Stimulated activated naive CD8-positive, alpha-beta T cell treated with anti-CD3 and anti-CD28 coated beads, Interleukin-15, Interleukin-2, amounts not matched to agents 100 U/mL and 50 U/mL, for 24 hours (primary cell): ENCODE measurements around the gene KCP.

Source experiments
- ATAC-seq: fragments of 150-1000 bp; cut with Tn5 transposase; one replicate; pipeline ENCODE4 v1.10.0; 2021
- DNase-seq: peaks from one replicate; pipeline ENCODE4 v3.0.0; 2021

The KCP gene

DNA sequence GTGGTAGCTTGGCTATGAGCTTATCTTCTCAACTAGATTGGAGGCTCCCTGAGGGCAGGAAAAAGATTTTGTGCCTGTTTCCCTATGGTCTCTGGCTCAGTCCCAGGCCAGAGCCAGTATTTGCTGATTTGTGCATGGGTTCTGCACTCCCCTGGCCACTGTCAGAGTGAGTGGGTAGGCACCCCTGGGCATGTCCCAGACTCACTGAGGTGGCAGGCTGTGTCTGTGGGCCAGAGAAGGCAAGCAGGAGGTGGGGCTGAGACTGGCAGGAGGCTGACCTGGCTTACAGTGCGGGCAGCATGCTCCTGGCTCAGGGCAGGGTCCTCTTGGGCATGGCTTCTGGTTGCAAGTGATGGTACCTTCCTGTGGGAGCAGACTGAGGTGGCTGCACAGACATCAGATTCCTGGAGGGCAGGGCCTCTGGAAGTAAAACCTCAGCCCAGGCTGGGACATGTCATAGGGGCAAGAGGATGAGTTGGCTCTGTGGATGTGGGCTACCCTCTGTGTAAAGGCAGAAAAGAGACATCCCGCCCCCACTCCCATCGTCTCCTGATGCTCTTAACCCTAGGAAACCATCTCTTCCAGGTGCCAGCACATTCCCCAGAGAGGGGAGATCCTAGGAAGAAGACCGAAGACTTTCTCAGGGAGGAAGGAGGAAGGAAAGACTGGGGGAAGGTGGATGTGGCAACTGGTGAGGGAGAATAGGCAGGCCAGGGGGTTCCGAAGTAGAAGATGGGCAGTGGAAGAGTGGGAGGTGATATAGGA, 4.3 kb downstream of the KCP start:
- ATAC-seq (no peak), DNase-seq (no peak)

GRCh38 chr7:128904381-128905197, 5.9 kb downstream of the KCP start:
- ATAC-seq (peak; percentile 30), DNase-seq (no peak)

DNA sequence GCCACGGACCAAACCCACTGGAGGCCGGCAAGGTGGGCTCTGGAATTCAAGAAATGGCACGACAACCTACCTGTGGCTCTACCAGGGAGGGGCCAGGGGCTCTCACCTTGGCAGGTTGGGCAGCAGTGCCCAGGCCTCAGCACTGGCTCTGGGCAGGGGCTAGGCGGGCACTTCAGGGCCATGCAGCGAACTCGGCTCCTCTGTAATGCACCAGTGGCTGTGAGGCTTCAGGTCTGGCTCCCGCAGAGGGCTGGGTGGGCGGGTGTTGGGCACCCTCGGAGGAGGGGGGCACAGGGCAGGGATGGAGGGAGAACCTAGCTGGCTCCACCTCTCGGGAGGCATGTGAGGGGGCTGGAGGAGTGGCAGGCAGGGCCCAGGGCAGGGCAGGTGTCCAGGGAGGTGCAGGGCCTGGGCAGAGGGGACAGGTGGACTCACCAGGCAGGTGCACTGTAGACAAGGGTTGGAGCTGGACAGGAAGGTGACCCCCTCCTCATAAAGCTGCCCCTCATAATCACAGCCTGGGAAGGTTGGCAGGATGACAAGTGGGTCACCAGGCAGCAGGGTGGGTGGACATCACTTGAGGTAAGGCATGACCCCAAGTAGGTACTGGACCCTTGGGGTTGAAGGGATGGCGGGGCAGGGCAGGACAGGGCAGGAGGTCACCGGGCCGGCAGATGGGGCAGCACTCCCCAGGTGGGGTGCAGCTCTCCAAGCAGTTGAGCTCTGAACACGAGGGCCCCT, 6.7 kb downstream of the KCP start:
- DNase-seq (no peak), ATAC-seq (no peak)

DNA sequence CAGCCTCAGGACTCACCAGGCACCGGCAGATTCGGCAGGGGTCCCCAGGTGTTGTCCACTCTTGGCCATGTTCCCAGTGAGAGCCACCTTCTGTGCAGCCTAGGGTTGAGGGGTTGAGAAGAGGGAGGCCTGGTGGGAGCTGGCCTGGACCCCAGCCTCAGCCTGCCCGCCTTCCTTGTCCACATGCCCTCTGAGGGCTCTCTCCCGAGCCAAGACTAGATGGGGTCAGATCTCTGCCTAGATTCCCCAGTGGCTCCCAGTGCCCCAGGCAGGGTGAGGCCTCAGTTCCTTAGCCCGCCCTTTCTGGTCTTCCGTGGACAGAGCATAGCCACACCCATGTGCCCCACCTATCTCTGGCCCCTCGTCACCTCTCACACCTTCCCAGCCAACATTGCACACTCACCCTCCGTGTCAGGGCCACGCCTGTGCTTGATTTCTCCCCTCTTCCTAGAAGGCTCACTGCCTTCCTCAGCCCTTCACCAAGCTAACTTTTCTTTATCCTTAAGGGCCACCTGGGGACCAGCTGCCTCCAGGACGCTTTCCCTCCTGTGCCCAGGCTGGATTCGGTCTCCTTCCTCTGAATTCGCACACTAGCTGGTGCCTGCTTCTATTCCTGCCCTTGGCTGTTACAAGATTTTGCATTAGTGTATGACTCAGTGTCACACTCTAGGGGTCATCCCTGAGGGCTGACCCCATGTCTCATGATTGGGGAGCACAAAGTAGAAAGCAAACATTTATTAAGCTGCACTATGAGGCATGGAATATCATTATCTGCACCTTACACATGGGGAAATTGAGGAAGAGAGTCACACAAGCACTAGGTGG, 7.5 kb downstream of the KCP start:
- ATAC-seq (no peak), DNase-seq (no peak)

- no peak for DNase-seq
- ATAC-seq, result no peak
Observed at GRCh38 chr7:128900237-128900636, 10.3 kb downstream of the KCP start.

DNA sequence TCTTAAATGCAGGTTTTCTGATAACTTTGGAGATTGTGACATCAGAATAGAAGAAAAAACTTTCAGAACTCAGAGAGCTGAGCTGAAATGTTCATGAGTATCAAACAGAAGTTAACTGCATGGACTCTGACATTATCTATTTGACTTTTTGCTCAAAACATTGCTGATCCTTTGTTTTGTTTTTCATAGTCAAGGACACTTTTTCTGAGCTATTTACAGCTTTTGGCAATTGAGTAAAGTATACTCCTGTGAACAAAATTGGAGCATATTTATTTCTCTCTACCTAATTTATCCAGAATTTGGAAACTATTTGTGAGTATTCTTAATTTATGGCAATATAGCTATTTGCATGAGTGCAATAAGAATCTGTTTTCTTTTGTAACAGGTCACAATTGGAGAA, 11.1 kb downstream of the KCP start:
- ATAC-seq (no peak), DNase-seq (no peak)

DNA sequence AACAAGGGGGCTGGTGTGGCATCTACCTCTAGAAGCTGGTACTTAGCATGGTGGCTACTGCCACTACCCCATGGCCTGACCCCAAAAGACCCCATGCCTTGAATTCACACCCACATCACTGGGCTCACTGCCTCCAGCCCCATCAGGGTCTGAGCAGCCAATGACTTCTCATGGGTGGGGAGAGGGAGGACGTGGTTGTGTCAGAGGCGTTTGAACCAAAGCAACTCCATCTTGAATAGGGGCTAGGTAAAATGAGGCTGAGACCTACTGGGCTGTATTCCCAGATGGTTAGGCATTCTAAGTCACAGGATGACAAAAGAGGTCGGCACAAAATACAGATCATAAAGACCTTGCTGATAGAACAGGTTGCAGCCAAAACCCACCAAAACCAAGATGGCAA, 15.2 kb downstream of the KCP start:
- DNase-seq (no peak), ATAC-seq (no peak)

DNA sequence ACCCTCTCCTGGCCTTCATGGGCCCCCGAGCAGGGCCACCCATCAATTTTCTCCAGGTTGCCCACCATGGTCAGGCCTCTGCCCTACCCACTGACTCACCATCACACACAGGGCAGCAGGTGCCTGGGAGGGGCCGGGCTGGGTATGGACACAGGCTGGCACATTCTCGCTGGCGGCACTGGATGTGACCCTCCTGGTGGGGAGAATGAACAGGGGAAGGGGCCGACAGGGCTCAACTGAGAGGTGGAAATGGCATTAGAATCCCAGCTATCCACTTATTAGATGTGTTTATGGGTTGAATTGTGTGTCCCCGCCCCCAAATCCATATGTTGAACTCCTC, 16.4 kb downstream of the KCP start:
- ATAC-seq (peak; percentile 7), DNase-seq (no peak)

- peak; percentile 11 for ATAC-seq
- DNase-seq, result no peak
Observed at GRCh38 chr7:128893251-128894100, 17.0 kb downstream of the KCP start.

DNA sequence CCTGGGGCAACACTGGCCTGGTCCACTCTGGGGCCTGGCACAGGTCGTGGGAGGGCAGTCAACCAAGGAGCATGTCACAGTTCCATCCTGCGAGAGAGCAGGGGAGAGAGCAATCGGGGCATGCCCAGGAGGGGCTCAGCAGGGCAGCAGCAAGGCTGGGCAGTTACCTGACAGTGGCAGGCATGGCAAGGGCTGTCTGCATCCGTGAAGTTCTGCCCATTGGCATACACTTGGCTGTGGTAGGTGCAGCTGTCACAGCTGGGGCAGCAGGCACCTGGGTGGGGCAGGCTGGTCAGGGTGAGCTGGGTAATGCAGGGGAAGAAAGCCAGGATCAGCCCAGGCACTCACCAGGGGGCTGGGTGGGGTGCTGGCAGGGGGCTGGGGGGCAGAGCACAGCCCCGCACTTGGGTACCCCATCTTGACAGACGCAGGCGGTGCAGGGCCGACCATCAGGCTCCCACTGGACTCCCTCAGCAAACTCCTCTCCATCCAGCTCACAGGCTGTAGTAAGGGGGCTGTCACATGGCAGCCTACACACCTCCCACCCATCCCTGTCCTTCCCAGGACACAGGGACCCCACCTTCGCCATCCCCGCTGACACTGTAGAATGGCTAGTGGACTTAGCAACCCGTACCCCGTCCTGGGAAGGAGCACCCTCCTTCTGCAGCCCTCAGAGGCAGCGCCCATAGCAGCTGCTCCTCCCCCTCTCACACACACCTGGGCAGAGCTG, 17.8 kb downstream of the KCP start:
- ATAC-seq (no peak), DNase-seq (no peak)

GRCh38 chr7:128891942-128892269, 18.6 kb downstream of the KCP start:
- ATAC-seq (no peak), DNase-seq (no peak)

GRCh38 chr7:128891110-128891941, 19.2 kb downstream of the KCP start:
- ATAC-seq, result no peak
- no peak for DNase-seq

DNA sequence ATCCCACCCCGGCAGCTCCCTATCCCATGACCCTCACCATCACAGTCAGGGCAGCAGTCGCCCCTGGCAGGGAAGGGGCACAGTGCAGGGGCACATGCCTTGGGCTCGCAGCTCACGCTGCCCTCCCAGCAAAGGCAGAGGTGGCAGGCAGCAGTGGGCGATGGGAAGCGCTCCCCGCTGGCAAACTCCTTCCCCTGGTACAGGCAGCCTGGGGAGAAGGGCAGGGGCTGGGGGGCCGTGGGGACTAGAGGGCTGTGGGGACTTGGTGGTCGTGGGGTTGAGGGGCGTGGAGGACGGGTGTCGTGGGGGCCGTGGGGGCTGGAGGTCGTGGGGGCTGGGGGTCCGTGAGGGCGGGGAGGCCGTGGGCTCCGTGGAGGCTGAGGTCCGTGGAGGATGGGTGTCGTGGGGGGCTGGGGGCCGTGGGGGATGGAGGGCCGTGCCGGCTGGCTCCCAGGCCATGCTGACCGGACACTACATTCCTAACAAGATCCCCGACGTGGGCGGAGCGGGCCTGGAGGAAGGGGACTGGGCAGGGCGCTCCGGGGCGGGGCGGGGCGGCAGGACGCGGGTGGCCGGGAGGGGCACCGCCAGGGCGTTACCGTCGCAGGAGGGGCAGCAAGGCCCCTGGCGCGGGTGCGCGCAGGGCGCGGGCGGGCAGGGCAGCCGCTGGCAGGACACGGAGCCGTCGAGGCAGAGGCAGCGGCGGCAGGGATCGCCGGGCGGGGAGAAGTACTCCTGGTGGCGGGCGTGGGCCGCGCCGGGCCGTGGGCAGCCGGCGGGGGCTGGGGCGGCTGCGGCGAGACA, 20.0 kb downstream of the KCP start:
- ATAC-seq, result no peak
- DNase-seq, result no peak

DNA sequence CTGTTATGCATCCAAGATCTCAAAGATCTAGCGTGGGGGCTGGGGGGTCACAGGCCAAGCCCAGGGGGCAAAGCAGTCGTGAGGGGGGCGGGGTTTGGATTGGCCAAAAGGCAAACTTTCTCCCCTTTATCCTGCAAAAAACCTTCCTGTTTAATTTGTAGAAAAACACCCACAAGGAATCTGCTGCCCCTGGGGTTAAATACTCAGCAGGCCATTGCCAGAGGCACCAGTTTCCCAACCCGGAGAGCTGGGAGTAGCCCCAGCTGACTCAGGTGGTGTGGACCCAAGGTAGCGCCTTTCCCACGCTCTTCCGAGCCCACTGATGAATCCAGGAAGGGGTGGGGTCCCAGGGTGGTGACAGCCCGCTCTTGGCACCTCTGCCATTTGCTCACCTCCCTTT, 21.4 kb downstream of the KCP start:
- no peak for DNase-seq
- ATAC-seq, result no peak

- DNase-seq (no peak), ATAC-seq (no peak)
Observed at GRCh38 chr7:128888756-128889095, 21.8 kb downstream of the KCP start.

GRCh38 chr7:128888039-128888755, 22.3 kb downstream of the KCP start:
- no peak for ATAC-seq
- no peak for DNase-seq

DNA sequence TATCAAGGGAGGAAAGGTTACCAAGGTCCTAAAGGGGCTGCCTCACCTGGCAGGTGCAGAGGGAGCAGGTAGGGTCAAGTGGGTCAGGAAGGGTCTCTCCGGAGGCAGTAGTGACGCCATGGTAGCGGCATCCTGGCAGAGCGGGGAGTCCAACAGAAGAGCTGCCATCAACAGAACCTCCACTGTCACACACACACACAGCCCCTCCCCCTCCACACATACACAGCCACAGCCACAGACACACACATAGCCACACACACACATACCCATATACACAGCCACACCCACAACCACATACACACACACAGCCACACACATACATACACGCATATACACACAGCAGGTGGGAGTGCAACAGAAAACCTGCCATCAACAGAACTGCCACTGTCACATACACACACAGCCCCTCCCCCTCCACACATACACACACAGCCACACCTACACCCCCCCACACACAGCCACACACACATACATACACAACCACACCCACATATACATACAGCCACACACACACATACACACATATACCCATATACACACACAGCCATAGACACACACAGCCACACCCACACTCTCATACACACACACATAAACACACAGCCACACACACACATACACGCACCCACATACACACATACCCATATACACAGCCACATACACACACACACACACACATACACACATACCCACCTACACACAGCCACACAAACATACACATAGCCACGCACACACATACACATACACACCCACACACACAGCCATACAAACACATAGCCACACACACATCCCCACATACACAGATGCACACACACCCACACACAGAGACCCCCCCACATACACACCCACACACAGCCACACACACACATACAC, 23.1 kb downstream of the KCP start:
- DNase-seq (no peak), ATAC-seq (no peak)
